CD4-positive, alpha-beta T cell treated with Interleukin-15 for 4 hours (primary cell): ENCODE results near the gene BCL2L2.
"Not testable (repeated sequence)": the region's sequence is repeated elsewhere in the genome, so short reads cannot be mapped to it uniquely, and the experiment has no call there.

Source experiments
- DNase-seq: peaks from one replicate; pipeline ENCODE4 v3.0.0-alpha.2; 2020; ENCODE audit warnings: low spot score

The BCL2L2 gene, protein sequence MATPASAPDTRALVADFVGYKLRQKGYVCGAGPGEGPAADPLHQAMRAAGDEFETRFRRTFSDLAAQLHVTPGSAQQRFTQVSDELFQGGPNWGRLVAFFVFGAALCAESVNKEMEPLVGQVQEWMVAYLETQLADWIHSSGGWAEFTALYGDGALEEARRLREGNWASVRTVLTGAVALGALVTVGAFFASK

GRCh38 chr14:23306412-23307145, at the start of gene BCL2L2:
BCL2L2 (plus strand) TSS chr14:23306833; CDS start chr14:23307768, 935 bp downstream.
- DNase-seq: no peak

- no peak for DNase-seq
These were observed 48.4 kb upstream of the BCL2L2 start for GRCh38 chr14:23258256-23258655.

GRCh38 chr14:23259426-23259825, 47.2 kb upstream of the BCL2L2 start:
- no peak for DNase-seq

- not testable (repeated sequence) for DNase-seq
These were observed 45.8 kb upstream of the BCL2L2 start for GRCh38 chr14:23260849-23261248.

DNA sequence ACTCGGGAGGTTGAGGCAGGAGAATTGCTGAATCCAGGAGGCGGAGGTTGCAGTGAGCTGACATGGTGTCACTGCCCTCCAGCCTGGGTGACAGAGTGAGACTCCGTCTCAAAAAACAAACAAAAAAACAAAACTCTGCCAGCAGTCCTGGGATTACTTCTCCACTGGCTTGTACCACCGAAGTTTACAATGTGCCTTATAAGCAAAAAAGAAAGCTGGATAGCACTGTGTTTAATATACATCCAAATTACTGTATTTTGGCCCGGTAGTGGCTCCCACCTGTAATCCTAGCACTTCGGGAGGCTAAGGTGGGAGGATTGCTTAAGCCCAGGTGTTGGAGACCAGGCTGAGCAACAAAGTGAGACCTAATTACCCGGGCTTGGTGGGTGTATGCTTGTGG, 37.4 kb upstream of the BCL2L2 start:
- DNase-seq: no peak

DNA sequence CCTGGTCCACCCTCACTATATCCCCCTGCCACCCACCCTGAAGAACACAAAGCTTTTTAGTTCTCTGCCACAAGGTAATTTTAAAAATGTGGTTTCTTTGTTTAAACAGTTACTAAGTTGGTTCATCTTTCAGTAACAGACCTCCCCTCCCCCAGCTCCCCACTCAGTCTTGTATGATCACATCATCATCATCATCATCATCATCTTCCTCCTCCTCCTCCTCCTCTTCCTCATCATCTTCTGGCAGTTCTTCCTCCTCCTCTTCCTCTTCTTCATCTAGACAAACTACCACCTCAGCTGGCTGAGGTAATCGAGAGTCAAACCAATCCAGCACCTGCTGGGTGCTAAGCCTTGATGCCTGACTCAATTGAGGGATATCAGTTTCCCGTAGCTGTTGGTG, 31.2 kb upstream of the BCL2L2 start:
- DNase-seq: no peak

GRCh38 chr14:23277189-23277588, 29.4 kb upstream of the BCL2L2 start:
- DNase-seq: no peak

GRCh38 chr14:23277928-23278327, 28.7 kb upstream of the BCL2L2 start:
- DNase-seq: not testable (repeated sequence)

DNA sequence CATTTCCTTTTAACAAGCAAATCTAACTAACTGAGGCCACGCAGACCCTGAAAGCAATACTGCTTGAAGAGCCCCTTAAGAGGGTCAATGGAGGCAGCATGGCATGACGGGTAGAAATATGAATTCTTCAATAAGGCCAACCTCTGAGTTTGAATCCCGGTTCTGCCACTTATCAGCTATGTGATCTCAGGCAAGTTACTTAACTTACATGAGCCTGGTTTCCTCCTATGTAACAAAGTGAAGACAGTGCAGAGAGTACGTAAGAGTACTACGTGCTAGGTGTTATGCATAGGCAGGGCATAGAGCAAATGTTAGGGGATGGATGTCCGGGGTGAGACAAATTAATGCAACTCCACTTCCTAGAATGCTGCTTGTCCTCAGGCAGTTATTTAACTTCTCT, 25.4 kb upstream of the BCL2L2 start:
- no peak for DNase-seq

- DNase-seq: no peak
These were observed 21.7 kb upstream of the BCL2L2 start for GRCh38 chr14:23284654-23285529.

- DNase-seq: peak; percentile 4
These were observed 21.1 kb upstream of the BCL2L2 start for GRCh38 chr14:23285530-23286019.

GRCh38 chr14:23286020-23286901, 20.4 kb upstream of the BCL2L2 start, which contains the start of gene HOMEZ:
HOMEZ (minus strand) TSS chr14:23286132; CDS start chr14:23285952, 180 bp downstream.
- peak; percentile 96 for DNase-seq

- no peak for DNase-seq
These were observed 19.6 kb upstream of the BCL2L2 start for GRCh38 chr14:23286902-23287479.

- peak; percentile 68 for DNase-seq
These were observed 11.7 kb upstream of the BCL2L2 start for GRCh38 chr14:23294734-23295561.

DNA sequence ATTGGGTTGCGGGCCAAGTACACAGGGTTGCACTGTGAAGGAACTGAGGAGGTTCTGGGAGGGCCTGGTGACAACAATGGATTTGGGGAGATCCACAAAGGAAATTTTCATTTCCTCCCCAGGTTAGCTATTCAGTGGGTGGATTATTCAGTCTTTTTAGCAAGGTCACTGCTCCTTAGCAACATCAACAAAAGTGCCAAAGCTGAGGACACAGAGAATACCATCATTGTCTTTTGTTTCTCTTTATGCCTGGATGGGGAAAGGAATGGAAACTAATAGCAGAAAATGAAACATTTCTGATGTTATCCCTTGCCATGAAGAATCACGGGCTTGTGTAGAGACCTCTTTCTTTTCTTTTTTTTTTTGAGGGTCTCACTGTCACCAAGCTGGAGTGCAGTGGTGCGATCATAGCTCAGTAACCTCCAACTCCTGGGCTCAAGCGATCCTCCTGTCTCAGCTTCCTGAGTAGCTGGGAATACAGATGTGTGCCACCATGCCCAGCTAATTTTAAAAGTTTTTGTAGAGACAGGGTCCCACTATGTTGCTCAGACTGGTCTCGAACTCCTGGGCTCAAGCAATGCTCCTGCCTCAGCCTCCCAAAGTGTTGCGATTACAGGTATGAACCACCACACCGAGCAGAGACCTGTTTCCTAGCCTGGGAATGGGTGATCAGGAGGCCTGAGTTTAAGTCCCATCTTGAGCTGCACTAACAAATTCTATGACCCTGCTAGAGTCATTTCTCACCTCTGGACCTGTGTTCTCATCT, 10.4 kb upstream of the BCL2L2 start:
- no peak for DNase-seq

DNA sequence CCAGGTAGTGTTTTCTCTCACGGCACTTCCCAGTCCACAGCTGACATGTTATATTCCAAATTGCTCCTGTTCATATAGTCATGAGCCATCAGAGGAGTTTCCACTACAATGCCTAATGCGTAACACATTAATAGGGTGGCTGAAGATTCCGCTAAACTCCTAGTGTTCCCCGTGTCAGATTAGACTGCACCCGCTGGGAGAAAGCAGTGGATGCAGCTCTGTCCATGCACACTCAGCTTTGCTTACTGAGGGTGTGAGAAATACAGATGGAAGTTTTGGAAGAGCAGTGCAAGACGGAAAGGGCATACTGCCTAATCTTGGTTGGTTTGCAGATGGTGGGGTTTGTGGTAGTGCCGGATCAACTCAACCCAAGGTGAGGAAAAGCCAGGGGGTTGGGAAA, 9.5 kb upstream of the BCL2L2 start:
- no peak for DNase-seq

DNA sequence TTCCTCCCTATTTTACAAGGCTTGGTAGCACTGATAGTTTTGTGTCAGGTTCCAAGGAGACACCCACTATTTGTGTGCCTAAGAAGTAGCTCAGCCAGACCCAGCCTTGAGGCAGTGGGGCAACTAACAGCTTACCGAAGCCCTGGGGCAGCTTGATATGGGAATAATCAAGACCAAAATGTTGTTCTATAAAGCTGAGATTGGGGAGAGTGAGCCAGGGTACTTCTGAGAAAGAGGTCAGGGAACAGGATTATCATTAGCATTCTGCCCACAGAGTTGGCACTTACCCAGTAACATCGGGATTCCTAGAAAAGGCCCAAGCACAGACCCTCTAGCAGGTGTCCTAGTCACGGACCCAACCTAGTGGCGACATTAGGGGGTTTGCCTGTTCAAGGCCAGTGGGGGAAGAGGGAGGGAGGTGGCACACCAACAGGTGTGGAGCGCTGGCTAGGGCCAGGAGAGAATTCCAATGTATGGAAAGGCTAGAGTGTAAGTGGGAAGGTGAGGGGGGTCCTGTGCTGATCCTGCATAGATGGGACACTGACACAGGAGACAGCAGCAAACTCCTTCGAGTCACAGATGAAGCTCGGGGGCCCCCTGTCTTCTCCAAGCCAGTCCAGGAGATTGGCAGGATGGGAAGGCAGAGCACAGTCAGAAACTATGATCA, 8.9 kb upstream of the BCL2L2 start:
- DNase-seq: no peak

DNA sequence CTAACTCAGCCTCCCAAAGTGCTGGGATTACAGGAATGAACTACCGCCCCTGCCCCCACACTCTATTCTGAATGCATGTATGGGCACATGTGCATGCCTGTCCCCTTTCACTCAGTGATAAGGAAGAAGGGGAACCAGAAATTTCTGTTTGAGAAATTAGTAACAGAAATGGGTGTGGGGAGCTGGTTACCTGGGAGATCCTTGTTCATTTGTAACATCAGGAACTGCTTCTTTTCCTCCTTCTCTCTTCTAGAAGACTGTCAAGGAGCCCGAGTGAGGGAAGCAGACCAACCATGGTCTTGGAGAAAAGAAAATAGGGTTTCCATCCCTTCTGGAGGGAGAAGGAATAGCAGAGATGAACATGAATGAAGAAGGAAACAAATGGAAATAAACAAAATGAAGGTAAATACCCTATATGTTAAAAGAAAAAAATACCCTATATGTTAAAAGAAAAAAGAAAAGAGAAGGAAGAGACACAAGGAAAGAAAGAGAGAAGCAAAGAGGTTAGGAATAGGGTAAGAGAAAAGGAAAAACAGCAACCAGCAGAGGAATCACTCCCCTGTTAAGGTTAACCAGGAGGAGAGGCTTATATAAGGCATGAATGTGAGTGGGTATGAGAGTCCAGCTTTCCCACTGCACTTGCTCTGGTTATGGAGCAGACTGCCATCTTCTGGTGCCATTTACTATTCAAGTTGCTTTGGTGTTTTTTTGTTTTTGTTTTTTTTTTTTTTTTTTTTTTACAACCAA, 7.2 kb upstream of the BCL2L2 start:
- peak; percentile 35 for DNase-seq
